WERI-Rb-1 (cell line): Measurements from ENCODE around the gene KRT73.

Experiments
- DNase-seq: peaks from one replicate; pipeline ENCODE4 v3.0.0-alpha.2; 2020
- H3K27ac ChIP-seq: fragments of 250-450 bp; sonication (Bioruptor Pico); 2 replicates; pipeline ENCODE4 v1.5.1; 2020; ENCODE audit warnings: mild to moderate bottlenecking, moderate library complexity
- H3K27me3 ChIP-seq: fragments of 250-450 bp; sonication (Bioruptor Pico); 2 replicates; pipeline ENCODE4 v1.5.1; 2021; ENCODE audit warnings: mild to moderate bottlenecking, low read depth, moderate library complexity; ENCODE audit not compliant: insufficient read depth, severe bottlenecking
- H3K36me3 ChIP-seq: fragments of 250-450 bp; sonication (Bioruptor Pico); 2 replicates; pipeline ENCODE4 v1.5.1; 2020; ENCODE audit warnings: mild to moderate bottlenecking, moderate library complexity
- H3K4me3 ChIP-seq: 2 replicates; pipeline ENCODE4 v1.5.1; 2011; ENCODE audit warnings: low read depth, mild to moderate bottlenecking, control low read depth, low read length
- H3K9me3 ChIP-seq: fragments of 250-450 bp; sonication (Bioruptor Pico); 2 replicates; pipeline ENCODE4 v1.5.1; 2021; ENCODE audit warnings: mild to moderate bottlenecking, moderate library complexity; ENCODE audit not compliant: severe bottlenecking
- TF ChIP-seq, protein P1 (sequence below): IDR thresholded peaks from 2 replicates; pipeline ENCODE4 v1.5.1; 2011; ENCODE audit warnings: low read depth, mild to moderate bottlenecking, control low read depth, inconsistent platforms, low read length

Gene KRT73

DNA sequence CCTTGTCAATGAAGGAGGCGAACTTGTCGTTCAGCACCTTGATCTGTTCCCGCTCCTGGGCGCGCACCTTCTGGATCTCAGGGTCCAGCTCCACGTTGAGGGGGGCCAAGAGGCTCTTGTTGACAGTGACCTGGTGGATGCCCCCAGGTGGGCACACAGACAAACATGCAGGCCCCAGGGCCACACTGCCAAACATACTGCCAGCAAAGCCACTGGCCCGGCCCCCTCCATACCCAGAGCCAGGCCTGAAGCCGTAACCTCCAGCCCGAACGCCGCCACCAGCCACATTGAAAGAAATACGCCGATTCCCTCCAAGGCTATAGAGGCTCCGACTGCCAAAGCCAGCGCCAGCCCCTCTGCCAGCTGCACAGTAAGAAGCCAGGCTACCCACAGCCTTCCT is 45.1 kb downstream of the KRT73 start:
- Histone ChIP-seq H3K36me3 (no peaks in the 10 kb centered on the region), H3K27ac (no peak overlapping the region), H3K27me3 (peaks cover 91% of the 10 kb centered on the region), H3K9me3 (no peaks in the 10 kb centered on the region), H3K4me3 (no peak overlapping the region)
- TF ChIP-seq, protein P1, sequence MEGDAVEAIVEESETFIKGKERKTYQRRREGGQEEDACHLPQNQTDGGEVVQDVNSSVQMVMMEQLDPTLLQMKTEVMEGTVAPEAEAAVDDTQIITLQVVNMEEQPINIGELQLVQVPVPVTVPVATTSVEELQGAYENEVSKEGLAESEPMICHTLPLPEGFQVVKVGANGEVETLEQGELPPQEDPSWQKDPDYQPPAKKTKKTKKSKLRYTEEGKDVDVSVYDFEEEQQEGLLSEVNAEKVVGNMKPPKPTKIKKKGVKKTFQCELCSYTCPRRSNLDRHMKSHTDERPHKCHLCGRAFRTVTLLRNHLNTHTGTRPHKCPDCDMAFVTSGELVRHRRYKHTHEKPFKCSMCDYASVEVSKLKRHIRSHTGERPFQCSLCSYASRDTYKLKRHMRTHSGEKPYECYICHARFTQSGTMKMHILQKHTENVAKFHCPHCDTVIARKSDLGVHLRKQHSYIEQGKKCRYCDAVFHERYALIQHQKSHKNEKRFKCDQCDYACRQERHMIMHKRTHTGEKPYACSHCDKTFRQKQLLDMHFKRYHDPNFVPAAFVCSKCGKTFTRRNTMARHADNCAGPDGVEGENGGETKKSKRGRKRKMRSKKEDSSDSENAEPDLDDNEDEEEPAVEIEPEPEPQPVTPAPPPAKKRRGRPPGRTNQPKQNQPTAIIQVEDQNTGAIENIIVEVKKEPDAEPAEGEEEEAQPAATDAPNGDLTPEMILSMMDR = no peak
- no peak for DNase-seq

DNA sequence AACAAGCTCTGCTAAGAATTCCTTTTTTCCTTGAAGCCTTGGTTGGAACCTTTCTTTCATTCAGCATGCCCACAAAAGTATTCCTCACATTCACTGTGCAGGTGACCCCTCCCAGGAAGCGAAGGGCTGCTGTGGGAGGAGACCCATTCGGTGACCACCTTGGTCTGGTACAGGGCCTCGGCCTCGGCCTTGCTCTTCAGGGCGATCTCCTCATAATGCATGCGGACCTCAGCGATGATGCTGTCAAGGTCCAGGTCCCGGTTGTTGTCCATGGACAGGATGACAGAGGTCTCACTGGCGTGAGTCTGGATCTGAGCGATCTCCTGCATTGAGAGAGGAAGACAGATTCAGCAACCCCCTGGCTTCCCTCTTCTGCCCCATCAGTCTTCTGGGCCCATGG is 47.8 kb downstream of the KRT73 start:
- Histone ChIP-seq H3K27ac (no peak overlapping the region), H3K9me3 (no peaks in the 10 kb centered on the region), H3K27me3 (peaks cover 92% of the 10 kb centered on the region), H3K36me3 (no peaks in the 10 kb centered on the region), H3K4me3 (no peak overlapping the region)
- DNase-seq = no peak
- TF ChIP-seq, protein P1 = no peak

DNA sequence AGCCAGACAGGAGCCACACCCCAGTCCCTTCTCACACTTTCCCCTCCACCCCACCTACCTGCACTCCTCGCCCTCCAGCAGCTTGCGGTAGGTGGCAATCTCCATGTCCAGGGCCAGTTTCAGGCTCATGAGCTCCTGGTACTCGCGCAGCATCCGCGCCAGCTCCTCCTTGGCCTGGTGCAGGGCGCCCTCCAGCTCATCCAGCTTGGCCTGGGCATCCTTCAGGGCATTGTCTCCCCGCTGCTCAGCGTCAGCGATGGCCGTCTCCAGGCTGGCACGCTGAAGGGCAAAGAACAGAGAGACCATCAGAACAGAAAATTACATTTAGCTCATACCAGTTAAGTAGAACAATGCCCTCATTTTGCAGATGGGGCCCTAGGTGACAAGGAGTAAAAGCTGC is 50.2 kb downstream of the KRT73 start:
- Histone ChIP-seq H3K27ac (no peak overlapping the region), H3K4me3 (no peak overlapping the region), H3K36me3 (no peaks in the 10 kb centered on the region), H3K9me3 (no peaks in the 10 kb centered on the region), H3K27me3 (peaks cover 90% of the 10 kb centered on the region)
- DNase-seq = no peak
- TF ChIP-seq, protein P1 = no peak

DNA sequence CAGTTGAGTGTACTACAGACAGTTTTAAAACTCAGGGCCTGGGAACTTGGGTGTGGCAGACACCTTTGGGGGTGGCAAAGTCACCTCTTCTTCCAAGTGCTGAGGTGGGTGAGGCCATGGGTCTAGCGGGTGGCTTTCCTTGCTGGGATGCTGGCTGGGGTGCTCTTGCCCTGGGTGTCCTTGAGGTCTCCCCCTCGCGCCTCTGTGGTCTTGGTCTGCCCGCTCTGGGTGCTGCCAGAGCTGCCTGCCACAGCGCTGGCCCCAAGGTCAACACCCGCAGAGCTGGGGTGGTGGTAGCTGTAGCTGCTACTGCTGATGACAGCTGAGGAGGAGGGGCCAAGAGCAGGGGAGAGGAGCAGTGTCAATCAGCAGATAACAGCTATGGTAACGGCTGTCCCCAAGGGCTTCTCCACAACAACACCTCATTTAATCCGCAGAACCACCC is 51.5 kb downstream of the KRT73 start:
- Histone ChIP-seq H3K9me3 (no peaks in the 10 kb centered on the region), H3K4me3 (no peak overlapping the region), H3K36me3 (no peaks in the 10 kb centered on the region), H3K27me3 (peaks cover 85% of the 10 kb centered on the region), H3K27ac (no peak overlapping the region)
- no peak for DNase-seq
- TF ChIP-seq, protein P1 = no peak

DNA sequence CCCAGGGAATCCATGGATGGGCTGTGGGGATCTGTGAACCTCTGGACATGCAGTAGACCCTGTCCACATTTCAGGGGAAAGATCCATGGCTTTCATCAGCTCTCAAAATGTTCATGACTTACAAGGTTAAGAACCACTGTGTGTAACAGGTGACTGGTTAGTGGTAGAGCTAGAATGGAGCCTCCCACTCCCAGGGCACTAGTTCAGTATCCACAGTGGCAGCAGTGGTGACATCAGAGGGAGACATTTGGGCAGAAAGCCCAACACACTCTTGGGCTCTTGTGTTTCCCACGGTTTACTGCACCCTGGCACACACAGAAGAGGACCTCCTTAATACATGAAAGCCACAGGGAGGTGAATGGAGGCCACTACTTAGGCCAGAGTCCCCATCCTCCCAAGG is 53.8 kb downstream of the KRT73 start:
- TF ChIP-seq, protein P1 = no peak
- no peaks in the 10 kb centered on the region for H3K36me3 ChIP-seq
- H3K27me3 ChIP-seq = peaks cover 84% of the 10 kb centered on the region
- no peaks in the 10 kb centered on the region for H3K9me3 ChIP-seq
- DNase-seq = no peak
- H3K4me3 ChIP-seq = no peak overlapping the region
- H3K27ac ChIP-seq = no peak overlapping the region

DNA sequence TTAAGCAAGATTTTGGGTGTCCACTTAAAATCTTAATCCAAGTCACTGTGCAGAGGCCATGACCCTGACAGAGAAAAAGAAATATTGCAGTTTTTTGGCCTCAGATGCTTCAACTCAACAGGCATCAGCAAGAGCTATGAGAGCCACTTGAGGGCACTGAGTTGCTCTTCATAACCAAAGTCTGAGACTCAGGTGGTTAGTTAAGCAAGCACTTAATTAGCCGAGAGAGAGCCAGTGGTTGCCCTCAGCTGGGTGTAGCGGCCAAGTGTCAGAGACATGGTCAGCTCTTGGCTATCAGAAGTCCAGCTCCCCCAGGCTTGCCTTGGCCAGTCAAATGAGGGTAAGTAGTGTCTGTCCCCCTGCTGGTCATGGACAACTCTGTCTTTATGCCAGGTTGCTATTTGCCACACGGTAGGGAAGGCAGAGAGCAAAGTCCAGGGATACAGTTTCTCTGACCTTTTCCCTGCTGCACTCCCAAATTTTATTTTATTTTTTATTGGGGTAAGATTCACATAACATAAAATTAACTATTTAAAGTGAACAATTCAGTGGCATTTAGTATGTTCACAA is 56.4 kb downstream of the KRT73 start:
- TF ChIP-seq, protein P1 = peak; percentile 40

More for the DNA sequence above, 56.4 kb downstream of the KRT73 start:
- H3K27ac ChIP-seq = no peak overlapping the region
- H3K9me3 ChIP-seq = no peaks in the 10 kb centered on the region
- no peaks in the 10 kb centered on the region for H3K36me3 ChIP-seq
- no peak overlapping the region for H3K4me3 ChIP-seq
- peaks cover 81% of the 10 kb centered on the region for H3K27me3 ChIP-seq
- DNase-seq = no peak
